Parathyroid adenoma (tissue), 2 donors: Measurements from ENCODE around the gene APPBP2.
"Not testable (repeated sequence)": the region's sequence is repeated elsewhere in the genome, so short reads cannot be mapped to it uniquely, and the experiment has no call there.

ENCODE experiments used
- H2AFZ ChIP-seq: fragments of 300-600 bp; sonication (generic); one replicate; pipeline ENCODE4 v1.7.0; 2017; ENCODE audit warnings: antibody characterized with exemption, mild to moderate bottlenecking
- H3K27ac ChIP-seq: fragments of 300-600 bp; sonication (generic); one replicate; pipeline ENCODE4 v1.7.0; 2017
- H3K27me3 ChIP-seq: fragments of 300-600 bp; sonication (generic); one replicate; pipeline ENCODE4 v1.7.0; 2017; ENCODE audit warnings: low read length; ENCODE audit not compliant: control insufficient read depth, insufficient read depth
- H3K36me3 ChIP-seq: fragments of 300-600 bp; sonication (generic); one replicate; pipeline ENCODE4 v1.7.0; 2017; ENCODE audit warnings: low read length; ENCODE audit not compliant: control insufficient read depth, insufficient read depth
- H3K4me1 ChIP-seq: fragments of 300-600 bp; sonication (generic); one replicate; pipeline ENCODE4 v1.7.0; 2017; ENCODE audit warnings: control low read depth
- H3K4me2 ChIP-seq: fragments of 300-600 bp; sonication (generic); one replicate; pipeline ENCODE4 v1.7.0; 2017; ENCODE audit warnings: low read length
- H3K4me3 ChIP-seq: fragments of 300-600 bp; sonication (generic); one replicate; pipeline ENCODE4 v1.7.0; 2017; ENCODE audit warnings: low read depth, low read length
- H3K79me2 ChIP-seq: fragments of 300-600 bp; sonication (generic); one replicate; pipeline ENCODE4 v1.7.0; 2017; ENCODE audit warnings: control low read depth
- H3K9ac ChIP-seq: fragments of 300-600 bp; sonication (generic); one replicate; pipeline ENCODE4 v1.7.0; 2017; ENCODE audit warnings: mild to moderate bottlenecking
- H3K9me3 ChIP-seq: fragments of 300-600 bp; sonication (generic); one replicate; pipeline ENCODE4 v1.7.0; 2017; ENCODE audit warnings: low read length; ENCODE audit not compliant: control insufficient read depth
- TF ChIP-seq, protein P1 (sequence below): fragments of 300-600 bp; sonication (generic); IDR thresholded peaks from one replicate; pipeline ENCODE4 v1.7.0; 2017; ENCODE audit warnings: antibody characterized with exemption, mild to moderate bottlenecking
- donor health status: primary hyperparathyroidism.

Gene APPBP2

DNA sequence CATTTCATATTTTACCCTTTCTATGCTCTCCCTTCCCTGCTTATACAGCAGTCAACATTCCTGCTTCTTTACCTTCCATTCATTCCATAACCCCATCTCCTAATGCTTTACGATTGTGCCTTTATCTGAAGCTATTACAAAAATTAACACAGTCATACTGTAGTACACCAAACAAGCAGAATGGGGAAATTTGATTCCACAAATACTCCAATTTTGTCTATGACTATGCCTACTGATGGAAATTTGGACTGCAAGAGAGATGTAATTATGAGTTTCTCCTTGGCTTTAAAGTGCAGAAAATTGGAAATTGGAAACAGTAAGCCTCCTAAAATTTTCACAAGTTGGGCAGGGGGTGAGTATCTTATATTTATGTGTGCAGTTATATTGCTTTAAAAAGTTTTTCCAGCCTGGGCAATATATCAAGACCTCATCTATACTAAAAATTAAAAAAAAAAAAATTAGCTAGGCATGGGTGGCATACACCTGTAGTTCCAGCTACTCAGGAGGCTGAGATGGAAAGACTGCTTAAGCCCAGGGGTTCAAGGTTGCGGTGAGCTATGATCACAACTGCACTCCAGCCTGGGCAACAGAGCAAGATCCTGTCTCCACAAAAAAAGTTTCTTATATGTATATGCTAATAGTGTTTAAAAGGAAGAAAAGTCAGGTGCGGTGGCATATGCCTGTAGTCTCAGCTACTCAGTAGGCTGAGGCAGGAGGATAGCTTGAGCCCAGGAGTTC is 3.0 kb downstream of the APPBP2 start:
- Histone ChIP-seq H3K4me1 (peaks cover 14% of the 10 kb centered on the region), H3K9ac (no peak overlapping the region), H3K9me3 (no peaks in the 10 kb centered on the region), H3K79me2 (peaks cover 64% of the 10 kb centered on the region), H3K27ac (no peak overlapping the region), H2AFZ (no peak overlapping the region), H3K27me3 (no peaks in the 10 kb centered on the region), H3K36me3 (no peaks in the 10 kb centered on the region), H3K4me2 (no peak overlapping the region), H3K4me3 (no peak overlapping the region)
- TF ChIP-seq, protein P1, sequence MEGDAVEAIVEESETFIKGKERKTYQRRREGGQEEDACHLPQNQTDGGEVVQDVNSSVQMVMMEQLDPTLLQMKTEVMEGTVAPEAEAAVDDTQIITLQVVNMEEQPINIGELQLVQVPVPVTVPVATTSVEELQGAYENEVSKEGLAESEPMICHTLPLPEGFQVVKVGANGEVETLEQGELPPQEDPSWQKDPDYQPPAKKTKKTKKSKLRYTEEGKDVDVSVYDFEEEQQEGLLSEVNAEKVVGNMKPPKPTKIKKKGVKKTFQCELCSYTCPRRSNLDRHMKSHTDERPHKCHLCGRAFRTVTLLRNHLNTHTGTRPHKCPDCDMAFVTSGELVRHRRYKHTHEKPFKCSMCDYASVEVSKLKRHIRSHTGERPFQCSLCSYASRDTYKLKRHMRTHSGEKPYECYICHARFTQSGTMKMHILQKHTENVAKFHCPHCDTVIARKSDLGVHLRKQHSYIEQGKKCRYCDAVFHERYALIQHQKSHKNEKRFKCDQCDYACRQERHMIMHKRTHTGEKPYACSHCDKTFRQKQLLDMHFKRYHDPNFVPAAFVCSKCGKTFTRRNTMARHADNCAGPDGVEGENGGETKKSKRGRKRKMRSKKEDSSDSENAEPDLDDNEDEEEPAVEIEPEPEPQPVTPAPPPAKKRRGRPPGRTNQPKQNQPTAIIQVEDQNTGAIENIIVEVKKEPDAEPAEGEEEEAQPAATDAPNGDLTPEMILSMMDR, result no peak

DNA sequence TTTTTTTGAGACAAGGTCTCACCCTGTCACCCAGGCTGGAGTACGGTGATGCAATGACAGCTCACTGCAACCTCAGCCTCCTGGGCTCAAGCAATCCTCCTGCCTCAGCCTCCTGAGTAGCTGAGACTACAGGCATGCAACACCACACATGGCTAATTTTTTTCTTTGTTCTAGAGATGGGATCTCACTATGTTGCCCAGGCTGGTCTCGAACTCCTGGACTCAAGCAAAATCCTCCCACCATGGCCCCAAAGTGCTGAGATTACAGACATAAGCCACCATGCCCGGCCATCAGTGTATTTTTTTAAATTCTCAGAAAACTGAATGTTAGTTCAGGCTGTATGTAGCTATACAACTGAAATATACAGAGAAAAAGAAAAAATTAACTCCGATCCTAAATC is 6.2 kb downstream of the APPBP2 start:
- no peak overlapping the region for H2AFZ ChIP-seq

DNA sequence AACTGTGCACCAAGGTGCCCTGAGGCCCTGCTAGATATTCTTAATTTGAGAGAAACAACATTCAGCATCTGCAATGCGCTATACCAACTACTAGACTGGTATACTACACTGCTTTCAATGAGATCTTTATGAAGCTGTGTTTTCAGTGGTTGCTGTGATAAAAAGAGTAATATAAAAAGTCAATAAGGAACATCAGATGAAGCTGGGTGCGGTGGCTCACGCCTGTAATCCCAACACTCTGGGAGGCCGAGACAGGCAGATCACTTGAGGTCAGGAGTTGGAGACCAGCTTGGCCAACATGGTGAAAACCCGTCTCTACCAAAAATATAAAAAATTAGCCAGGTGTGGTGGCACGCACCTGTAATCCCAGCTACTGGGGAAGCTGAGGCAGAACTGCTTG is 10.4 kb downstream of the APPBP2 start:
- H3K36me3 ChIP-seq, result not testable (repeated sequence)

More for the DNA sequence above, 6.2 kb downstream of the APPBP2 start:
- peaks cover 74% of the 10 kb centered on the region for H3K79me2 ChIP-seq
- TF ChIP-seq, protein P1, result no peak
- H3K27ac ChIP-seq, result no peak overlapping the region
- no peaks in the 10 kb centered on the region for H3K27me3 ChIP-seq
- no peak overlapping the region for H3K9ac ChIP-seq
- no peak overlapping the region for H3K4me2 ChIP-seq
- peaks cover 14% of the 10 kb centered on the region for H3K4me1 ChIP-seq
- H3K4me3 ChIP-seq, result no peak overlapping the region
- no peaks in the 10 kb centered on the region for H3K36me3 ChIP-seq
- no peaks in the 10 kb centered on the region for H3K9me3 ChIP-seq

DNA sequence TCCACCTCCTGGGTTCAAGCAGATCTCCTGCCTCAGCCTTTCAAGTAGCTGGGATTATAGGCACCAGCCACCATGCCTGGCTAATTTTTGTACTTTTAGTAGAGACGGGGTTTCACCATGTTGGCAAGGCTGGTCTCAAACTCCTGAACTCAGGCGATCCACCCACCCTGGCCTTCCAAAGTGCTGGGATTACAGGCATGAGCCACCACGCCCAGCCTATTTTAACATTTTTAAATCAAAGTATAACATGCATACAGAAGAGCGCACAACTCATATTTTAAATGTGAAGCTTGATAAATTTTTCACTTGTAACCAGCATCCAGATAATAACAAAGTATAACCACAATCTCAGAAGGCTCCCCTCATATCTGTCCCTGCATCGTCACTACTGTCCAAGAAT is 10.8 kb downstream of the APPBP2 start:
- H3K4me2 ChIP-seq, H2AFZ ChIP-seq, H3K4me3 ChIP-seq, H3K9ac ChIP-seq, H3K27ac ChIP-seq, H3K36me3 ChIP-seq, H3K9me3 ChIP-seq, H3K27me3 ChIP-seq, H3K4me1 ChIP-seq: not testable (repeated sequence)
- peaks cover 62% of the 10 kb centered on the region for H3K79me2 ChIP-seq

More for the DNA sequence above, 10.4 kb downstream of the APPBP2 start:
- not testable (repeated sequence) for H3K27ac ChIP-seq, H3K9ac ChIP-seq, H3K4me1 ChIP-seq, H3K27me3 ChIP-seq, H3K4me2 ChIP-seq, H3K4me3 ChIP-seq, H3K9me3 ChIP-seq, H2AFZ ChIP-seq
- H3K79me2 ChIP-seq, result peaks cover 59% of the 10 kb centered on the region

DNA sequence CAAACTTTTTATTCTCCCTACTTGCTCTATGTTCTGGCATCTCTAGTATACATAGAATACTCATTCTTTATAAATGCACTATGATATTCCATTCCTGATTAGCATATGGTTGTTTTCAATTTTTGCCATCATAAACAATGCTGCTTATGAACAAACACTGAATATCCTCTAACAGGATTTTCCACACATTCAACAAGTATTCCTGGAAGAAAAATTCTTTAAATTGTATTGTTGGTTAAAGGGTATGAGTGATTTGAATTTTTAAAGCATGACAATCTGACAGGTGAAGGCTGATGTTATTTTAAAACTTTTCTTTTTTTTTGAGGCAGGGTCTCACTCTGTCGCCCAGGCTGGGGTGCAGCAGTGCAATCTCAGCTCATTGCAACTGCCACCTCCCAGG is 11.5 kb downstream of the APPBP2 start:
- Histone ChIP-seq H3K9me3 (no peaks in the 10 kb centered on the region), H3K9ac (no peak overlapping the region), H3K36me3 (no peaks in the 10 kb centered on the region), H3K4me3 (no peak overlapping the region), H2AFZ (no peak overlapping the region), H3K79me2 (peaks cover 64% of the 10 kb centered on the region), H3K4me1 (no peaks in the 10 kb centered on the region), H3K27me3 (no peaks in the 10 kb centered on the region), H3K27ac (no peak overlapping the region), H3K4me2 (no peak overlapping the region)
- TF ChIP-seq, protein P1, result no peak

DNA sequence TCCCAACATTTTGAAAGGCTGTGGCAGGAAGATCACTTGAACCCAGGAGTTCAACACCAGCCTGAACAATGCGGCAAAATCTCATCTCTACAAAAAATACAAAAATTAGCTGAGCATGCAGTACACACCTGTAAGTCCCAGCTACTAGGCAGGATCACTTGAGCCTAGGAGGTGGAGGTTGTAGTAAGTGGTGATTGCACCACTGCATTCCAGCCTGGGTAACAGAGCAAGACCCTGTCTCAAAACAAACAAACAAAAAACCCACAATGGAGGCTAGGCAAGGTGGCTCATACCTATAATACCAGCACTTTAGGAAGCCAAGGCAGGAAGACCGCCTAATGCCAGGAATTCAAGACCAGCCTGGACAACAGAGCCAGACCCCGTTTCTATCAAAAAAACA is 12.0 kb downstream of the APPBP2 start:
- Histone ChIP-seq H2AFZ (no peak overlapping the region), H3K27ac (no peak overlapping the region), H3K9ac (no peak overlapping the region), H3K9me3 (no peaks in the 10 kb centered on the region), H3K27me3 (no peaks in the 10 kb centered on the region), H3K79me2 (peaks cover 66% of the 10 kb centered on the region), H3K4me2 (no peak overlapping the region), H3K4me1 (peaks cover under 1% of the 10 kb centered on the region), H3K4me3 (no peak overlapping the region), H3K36me3 (no peaks in the 10 kb centered on the region)
- TF ChIP-seq, protein P1, result no peak
